GM21717 (cell line): ENCODE results near the gene TNFSF11.

Experiments used
- ATAC-seq: cut with Tn5 transposase; IDR thresholded peaks from one replicate; pipeline ENCODE4 v1.9.1; 2021; ENCODE audit warnings: mild to moderate bottlenecking, moderate library complexity; ENCODE audit not compliant: unreplicated experiment

Gene TNFSF11, protein sequence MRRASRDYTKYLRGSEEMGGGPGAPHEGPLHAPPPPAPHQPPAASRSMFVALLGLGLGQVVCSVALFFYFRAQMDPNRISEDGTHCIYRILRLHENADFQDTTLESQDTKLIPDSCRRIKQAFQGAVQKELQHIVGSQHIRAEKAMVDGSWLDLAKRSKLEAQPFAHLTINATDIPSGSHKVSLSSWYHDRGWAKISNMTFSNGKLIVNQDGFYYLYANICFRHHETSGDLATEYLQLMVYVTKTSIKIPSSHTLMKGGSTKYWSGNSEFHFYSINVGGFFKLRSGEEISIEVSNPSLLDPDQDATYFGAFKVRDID

DNA sequence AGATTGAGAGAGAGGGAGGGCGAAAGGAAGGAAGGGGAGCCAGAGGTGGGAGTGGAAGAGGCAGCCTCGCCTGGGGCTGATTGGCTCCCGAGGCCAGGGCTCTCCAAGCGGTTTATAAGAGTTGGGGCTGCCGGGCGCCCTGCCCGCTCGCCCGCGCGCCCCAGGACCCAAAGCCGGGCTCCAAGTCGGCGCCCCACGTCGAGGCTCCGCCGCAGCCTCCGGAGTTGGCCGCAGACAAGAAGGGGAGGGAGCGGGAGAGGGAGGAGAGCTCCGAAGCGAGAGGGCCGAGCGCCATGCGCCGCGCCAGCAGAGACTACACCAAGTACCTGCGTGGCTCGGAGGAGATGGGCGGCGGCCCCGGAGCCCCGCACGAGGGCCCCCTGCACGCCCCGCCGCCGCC is at the start of gene TNFSF11:
Gene TNFSF11 (plus strand): TSS at position 142 of the 400 bp plus-strand sequence. CDS start 152 bp downstream, at position 294.
- peak; percentile 28 for ATAC-seq

DNA sequence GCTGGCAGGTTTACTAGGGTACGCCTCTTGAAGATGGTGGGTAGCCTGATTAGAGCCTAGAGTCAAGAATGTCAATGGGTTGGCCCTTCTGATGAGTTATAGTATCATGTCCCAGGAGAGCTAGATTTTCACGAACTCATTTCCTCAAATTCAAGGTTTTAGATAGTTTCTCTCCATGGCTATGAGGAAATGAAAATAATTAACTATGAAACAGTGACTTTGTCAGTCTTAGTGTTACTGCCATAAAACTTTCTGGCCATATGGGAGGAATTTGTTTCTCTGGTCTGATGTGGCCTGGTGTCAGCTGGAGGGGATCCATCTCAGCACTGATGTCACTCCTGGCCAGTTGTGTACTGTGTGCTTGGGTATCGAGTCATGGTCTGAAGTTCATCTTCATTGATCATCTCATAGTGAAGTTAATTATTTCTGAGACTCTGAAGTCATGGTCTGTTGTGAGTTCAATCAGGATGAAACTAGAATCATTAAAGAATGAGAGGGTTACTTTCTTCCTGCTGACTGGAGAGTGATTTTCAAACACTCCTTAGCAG is 49.4 kb upstream of the TNFSF11 start:
- ATAC-seq, result no peak

- ATAC-seq, result no peak
These were observed 48.9 kb upstream of the TNFSF11 start for GRCh38 chr13:42525035-42525504.

- no peak for ATAC-seq
These were observed 47.7 kb upstream of the TNFSF11 start for GRCh38 chr13:42526276-42526675.

- ATAC-seq, result no peak
These were observed 47.1 kb upstream of the TNFSF11 start for GRCh38 chr13:42526804-42527203.

- peak; percentile 53 for ATAC-seq
These were observed 41.2 kb upstream of the TNFSF11 start for GRCh38 chr13:42532561-42533335.

- no peak for ATAC-seq
These were observed 40.7 kb upstream of the TNFSF11 start for GRCh38 chr13:42533336-42533591.

GRCh38 chr13:42534785-42535184 is 39.2 kb upstream of the TNFSF11 start:
- no peak for ATAC-seq

DNA sequence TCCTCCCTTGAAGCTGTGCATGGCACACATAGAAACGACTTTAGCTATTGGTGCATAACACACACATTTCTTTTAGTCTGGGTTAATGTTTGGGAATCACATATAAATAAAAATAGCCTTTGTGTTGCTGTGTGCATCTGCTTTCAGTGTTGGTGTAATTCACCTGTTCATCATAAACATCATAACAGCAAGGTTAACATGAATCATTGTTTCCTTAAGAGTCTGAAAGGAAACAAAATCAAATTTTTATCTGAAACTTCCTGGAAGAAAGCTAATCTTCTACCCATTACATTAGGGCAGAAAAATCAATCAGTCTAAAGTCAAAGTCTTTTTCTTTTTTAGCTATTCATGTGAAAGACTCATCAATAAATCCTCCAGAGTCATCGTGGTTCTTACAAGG is 35.0 kb upstream of the TNFSF11 start:
- ATAC-seq, result no peak

DNA sequence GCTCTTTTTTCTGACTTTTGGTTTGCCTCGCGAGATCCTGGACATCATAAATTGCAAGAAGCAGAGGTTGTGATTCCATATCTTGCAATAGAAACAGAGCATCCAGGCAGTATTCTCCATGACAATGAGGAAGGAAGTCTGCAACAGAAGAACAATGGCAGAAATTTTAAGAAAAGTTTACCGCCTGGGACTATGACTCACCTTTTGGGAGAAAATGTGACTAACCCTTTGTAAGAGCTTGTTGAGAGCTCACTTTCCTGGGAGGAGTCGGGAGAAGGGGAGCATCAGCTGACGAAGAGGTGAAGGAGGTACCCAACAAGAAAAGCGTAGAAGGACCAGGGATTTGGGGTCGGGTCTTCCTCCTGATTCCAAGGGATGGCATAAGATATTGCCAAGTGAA is 34.3 kb upstream of the TNFSF11 start:
- ATAC-seq, result no peak

- ATAC-seq, result no peak
These were observed 30.6 kb upstream of the TNFSF11 start for GRCh38 chr13:42543215-42543797.

- no peak for ATAC-seq
These were observed 29.6 kb upstream of the TNFSF11 start for GRCh38 chr13:42544246-42544926.

DNA sequence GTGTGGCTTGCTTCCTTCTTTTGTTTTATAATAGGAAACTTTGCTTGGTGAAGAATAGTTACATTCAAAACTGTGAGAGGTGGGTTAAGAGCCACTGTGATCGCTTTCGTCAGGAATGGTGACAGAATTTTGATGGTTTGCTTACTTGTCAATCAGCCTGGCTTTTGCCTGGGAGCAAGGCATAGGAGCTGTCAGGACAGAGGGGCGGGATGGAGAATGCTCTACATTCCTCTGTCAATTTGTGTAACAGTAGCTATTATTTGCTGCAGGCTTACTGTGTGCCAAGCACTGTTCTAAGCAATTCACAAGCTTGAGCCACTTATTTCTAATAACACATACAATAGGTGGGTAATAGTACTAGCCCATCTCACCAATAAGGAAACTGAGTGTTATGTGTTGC is 28.1 kb upstream of the TNFSF11 start:
- no peak for ATAC-seq

GRCh38 chr13:42547612-42548011 is 26.3 kb upstream of the TNFSF11 start:
- no peak for ATAC-seq

DNA sequence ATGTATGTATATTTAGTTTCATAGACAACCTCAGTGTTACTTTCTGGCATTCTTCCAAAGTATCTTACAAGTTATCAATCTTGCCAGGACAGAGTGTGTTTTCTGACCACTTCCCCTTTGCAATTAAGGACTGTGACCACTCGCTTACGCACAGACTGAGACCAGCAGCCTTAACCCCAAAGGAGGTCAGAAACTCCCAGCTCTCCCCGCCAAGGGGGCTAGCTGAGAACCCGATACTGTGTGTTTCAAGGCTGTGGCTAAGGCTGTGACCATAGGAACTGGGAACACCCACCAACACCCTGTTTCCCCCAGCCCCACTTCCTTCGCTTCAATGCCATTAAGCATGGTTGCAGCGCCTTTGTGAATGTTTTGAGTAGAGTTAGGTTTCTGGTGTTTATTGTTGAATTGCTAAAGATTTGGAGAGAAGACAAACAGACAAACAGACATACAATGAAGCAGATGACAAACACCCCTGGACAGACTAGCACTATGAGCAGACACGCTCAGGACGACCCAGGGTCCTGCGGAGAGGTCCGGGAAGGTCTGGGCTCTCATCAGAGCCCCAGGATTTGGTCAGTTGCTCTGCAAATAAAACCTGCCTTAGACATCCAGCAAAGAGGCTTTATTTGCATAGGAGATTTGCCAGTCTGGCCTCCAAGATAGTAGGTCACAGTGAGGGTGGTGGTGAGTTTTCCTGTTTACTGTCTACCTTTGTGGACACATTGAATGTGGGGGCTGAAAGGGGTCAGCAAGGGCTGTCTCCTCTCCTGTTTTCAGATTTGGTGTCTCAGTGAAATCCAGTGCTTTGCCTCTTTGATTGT is 25.0 kb upstream of the TNFSF11 start:
- peak; percentile 88 for ATAC-seq

- no peak for ATAC-seq
These were observed 24.4 kb upstream of the TNFSF11 start for GRCh38 chr13:42549552-42549936.

- no peak for ATAC-seq
These were observed 22.3 kb upstream of the TNFSF11 start for GRCh38 chr13:42551611-42552010.

DNA sequence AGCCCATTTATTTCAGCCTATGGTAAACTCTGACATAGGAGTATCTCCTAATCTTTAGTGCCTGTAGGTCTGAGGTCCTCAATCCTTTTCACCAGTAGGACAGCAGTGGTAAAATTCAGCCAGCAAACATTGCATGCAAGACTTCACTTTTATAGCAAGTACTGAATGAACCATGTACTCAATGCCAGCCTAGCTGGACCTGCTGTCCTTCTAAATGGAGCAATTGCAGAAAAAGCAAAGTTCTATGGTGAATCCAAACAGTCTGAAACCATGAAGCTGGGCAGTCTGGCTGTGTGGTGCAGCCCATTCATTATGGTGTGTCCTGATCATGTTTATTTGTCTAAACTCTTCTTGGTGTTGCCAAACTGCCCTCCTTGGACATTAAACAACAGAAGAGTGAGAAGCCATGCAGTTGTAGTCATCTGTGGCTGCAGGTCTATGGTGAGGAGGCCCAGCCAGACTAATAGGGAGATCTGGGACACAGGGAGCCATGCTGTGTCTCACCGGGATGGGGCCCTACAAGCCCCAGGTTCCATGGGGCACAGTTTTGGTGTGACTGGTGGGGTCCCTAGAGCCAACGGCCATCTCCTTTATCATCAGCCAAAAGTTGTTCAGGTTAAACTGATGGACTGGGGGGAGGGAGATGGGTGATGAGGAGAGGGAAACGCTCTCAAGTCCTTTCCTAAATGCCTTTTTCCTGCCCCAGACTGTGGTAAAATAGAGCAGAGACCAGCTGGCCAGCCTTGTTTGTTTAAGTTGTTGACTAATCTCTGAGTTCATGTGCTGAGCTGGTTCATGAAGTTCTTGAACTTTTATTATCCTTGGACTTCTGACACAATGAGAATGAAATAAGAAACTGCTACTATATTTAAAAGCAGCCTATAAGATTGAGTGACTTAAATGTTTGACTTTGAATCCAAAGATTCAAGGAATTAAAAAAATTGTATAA is 20.6 kb upstream of the TNFSF11 start:
- no peak for ATAC-seq

DNA sequence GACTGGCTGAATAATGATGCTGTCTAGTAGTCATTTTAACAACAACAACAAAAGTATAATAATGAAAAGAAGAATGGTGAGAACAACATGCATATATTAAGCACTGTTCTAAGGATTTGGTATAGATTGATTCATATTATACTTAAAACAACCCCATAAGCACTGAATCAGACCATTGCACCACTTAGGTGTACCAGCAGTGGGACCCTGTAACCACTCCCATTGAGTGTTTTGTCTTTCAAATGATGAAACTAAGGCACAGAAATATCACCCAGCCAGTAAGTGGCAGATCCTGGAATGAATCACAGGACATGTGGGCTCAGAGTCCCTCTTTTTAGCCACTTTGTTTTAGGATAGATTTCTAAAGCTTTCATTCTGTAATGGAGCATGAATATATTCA is 14.9 kb upstream of the TNFSF11 start:
- ATAC-seq, result no peak
